Esophagus muscularis mucosa (tissue), 4 donors: ENCODE data around the gene XPA. TPM values are rescaled to one million over a fixed set of nuclear protein-coding genes. Genes with fewer than 3 reads are reported as not detected.

Source experiments
- DNase-seq: peaks from one replicate; pipeline ENCODE4 v3.0.0-alpha.2; 2017; ENCODE audit errors: extremely low spot score
- H3K27ac ChIP-seq, 4 donors: fragments of 200-600 bp; sonication (generic); replicated peaks in 1 of 4; 1 replicate in 3 of 4; 2 replicates in 1 of 4; pipeline ENCODE4 v1.5.1; 2016 to 2019; ENCODE audit warnings: mild to moderate bottlenecking in 1 of 4
- H3K27me3 ChIP-seq, 4 donors: fragments of 200-600 bp; sonication (generic); one replicate each; pipeline versions ENCODE4 v1.5.1 to v1.6.0; 2016 to 2019
- H3K36me3 ChIP-seq, 4 donors: fragments of 200-600 bp; sonication (generic); one replicate each; pipeline ENCODE4 v1.5.1; 2016 to 2019
- H3K4me1 ChIP-seq, 4 donors: fragments of 200-600 bp; sonication (generic); one replicate each; pipeline ENCODE4 v1.5.1; 2016 to 2019
- H3K4me3 ChIP-seq, 4 donors: fragments of 200-600 bp; sonication (generic); 1 replicate in 2 of 4; 2 replicates in 2 of 4; pipeline ENCODE4 v1.5.1; 2016 to 2019; ENCODE audit warnings: mild to moderate bottlenecking in 4 of 4, moderate library complexity in 1 of 4
- H3K9me3 ChIP-seq, 4 donors: fragments of 200-600 bp; sonication (generic); 1 replicate in 3 of 4; 2 replicates in 1 of 4; pipeline ENCODE4 v1.5.1; 2016 to 2019
- EP300 ChIP-seq: sonication (generic); formaldehyde crosslinking; IDR thresholded peaks from one replicate; pipeline ENCODE4 v1.6.1; 2017; ENCODE audit warnings: antibody characterized with exemption
- POLR2A ChIP-seq: fragments of 450-650 bp; IDR thresholded peaks from one replicate; pipeline ENCODE4 v1.6.1; 2017; ENCODE audit warnings: antibody characterized with exemption, moderate library complexity, mild to moderate bottlenecking, low read depth
- POLR2AphosphoS5 ChIP-seq, 2 donors: sonication (generic); formaldehyde crosslinking; IDR thresholded peaks; one replicate each; pipeline ENCODE4 v1.6.1; 2017; ENCODE audit warnings: antibody characterized with exemption in 2 of 2
- WGBS: methylation state at CpG from one replicate; pipeline ENCODE4 v1.1.5; 2018; 5-methylcytosine and 5-hydroxymethylcytosine counted together
- intact Hi-C: fragments of 100-400 bp; cut with DNase I; formaldehyde crosslinking; loops from one replicate; pipeline ENCODE4 v1.15.1; 2023
- total RNA-seq, 4 donors: library from RNA; depleted of rRNA; stranded (reverse); fragments of >200 nt; gene quantifications; one replicate each; pipeline versions ENCODE4 v1.1.0 to v1.2.1, GENCODE V29; 2016
- TF ChIP-seq, protein P1 (sequence below), 3 experiments: fragments of 200-600 bp in 2 of 3; fragments of 450-650 bp in 1 of 3; sonication (generic) in 2 of 3; IDR thresholded peaks; one replicate each; pipeline ENCODE4 v1.5.1; 2017 to 2019; ENCODE audit warnings: antibody characterized with exemption in 3 of 3, mild to moderate bottlenecking in 2 of 3, moderate library complexity in 1 of 3

The XPA gene
- total RNA-seq, 4 donors from 2014 or later, result 21.2 to 27.1 (median 22.9) TPM

DNA sequence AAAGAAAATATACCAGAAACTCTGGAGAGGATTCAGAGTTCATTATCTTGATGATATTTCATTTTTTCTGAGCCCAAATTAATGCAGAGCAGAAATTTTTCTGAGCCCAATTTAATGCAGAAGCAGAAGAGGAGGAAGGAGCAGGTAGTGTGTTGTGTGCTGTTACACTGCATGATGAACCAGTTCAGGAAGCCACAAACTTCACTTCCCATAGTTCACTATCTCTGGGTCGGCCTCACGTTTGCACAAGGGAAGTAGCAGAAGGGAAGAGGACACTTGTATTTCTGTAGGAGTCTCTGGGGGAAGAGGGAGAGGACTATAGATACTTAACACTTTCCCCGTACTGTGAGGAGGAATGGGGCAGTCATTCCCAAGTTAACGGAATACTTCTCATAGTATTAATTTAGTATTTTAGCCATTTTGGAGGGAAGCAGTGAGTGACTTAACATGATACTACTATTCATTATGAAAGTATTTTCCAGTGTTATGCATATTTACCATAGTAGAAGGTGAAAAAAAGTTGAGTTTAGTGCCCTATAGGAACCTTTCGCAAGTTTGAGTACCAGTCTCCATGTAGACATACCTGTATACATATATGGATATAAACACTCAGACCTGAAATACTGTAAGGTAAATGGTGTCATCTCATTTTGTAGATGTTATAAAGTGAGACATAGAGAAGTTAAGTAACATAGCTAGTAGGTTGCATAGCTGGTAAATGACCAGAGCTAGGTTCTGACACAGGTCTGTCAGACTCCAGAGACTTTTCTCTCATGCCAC is 30.0 kb downstream of the XPA start:
- intact Hi-C loops, result no loop called here
- DNase-seq, result no peak
- no peak overlapping the region for H3K27ac ChIP-seq
- H3K27me3 ChIP-seq, result no peaks in the 10 kb centered on the region
- H3K4me1 ChIP-seq, result no peaks in the 10 kb centered on the region
- TF ChIP-seq EP300, result no peak
- no peak for TF ChIP-seq POLR2A
- no peak overlapping the region for H3K4me3 ChIP-seq
- WGBS, result 78% methylated on average over 5 of the region's 5 CpGs
- H3K9me3 ChIP-seq, result no peaks in the 10 kb centered on the region
- H3K36me3 ChIP-seq, result peaks cover 57 to 100% (median 95%) of the 10 kb centered on the region in 4 donors

DNA sequence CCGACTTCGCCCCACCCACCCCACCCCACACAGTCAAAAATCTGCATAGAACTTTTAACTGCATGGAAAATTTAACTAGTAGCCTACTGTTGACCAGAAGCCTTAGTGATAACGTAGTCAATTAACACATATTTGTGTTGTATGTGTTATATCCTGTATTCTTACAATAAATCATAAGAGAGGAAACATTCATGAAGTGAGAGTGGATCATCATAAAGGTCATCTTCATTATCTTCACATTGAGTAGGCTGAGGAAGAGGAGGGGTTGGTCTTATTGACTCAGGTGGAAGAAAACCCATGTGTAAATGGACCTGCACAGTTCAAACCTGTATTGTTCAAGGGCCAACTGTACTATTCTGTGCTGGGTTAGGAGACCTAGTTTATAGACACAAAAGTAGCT is 31.4 kb downstream of the XPA start:
- no peak for TF ChIP-seq EP300
- no peak for TF ChIP-seq POLR2A
- no peak for TF ChIP-seq POLR2AphosphoS5 (IDR thresholded peaks at IDR 0.05)
- TF ChIP-seq, protein P1, sequence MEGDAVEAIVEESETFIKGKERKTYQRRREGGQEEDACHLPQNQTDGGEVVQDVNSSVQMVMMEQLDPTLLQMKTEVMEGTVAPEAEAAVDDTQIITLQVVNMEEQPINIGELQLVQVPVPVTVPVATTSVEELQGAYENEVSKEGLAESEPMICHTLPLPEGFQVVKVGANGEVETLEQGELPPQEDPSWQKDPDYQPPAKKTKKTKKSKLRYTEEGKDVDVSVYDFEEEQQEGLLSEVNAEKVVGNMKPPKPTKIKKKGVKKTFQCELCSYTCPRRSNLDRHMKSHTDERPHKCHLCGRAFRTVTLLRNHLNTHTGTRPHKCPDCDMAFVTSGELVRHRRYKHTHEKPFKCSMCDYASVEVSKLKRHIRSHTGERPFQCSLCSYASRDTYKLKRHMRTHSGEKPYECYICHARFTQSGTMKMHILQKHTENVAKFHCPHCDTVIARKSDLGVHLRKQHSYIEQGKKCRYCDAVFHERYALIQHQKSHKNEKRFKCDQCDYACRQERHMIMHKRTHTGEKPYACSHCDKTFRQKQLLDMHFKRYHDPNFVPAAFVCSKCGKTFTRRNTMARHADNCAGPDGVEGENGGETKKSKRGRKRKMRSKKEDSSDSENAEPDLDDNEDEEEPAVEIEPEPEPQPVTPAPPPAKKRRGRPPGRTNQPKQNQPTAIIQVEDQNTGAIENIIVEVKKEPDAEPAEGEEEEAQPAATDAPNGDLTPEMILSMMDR (IDR thresholded peaks at IDR 0.05), result no peak
- Histone ChIP-seq H3K4me3 (no peak overlapping the region), H3K27me3 (no peaks in the 10 kb centered on the region), H3K27ac (no peak overlapping the region), H3K9me3 (no peaks in the 10 kb centered on the region), H3K4me1 (no peaks in the 10 kb centered on the region), H3K36me3 (peaks cover 54 to 100% (median 90%) of the 10 kb centered on the region in 4 donors)
- intact Hi-C loops, result no loop called here
- 94% methylated on average over 3 of the region's 3 CpGs for WGBS
- no peak for DNase-seq

DNA sequence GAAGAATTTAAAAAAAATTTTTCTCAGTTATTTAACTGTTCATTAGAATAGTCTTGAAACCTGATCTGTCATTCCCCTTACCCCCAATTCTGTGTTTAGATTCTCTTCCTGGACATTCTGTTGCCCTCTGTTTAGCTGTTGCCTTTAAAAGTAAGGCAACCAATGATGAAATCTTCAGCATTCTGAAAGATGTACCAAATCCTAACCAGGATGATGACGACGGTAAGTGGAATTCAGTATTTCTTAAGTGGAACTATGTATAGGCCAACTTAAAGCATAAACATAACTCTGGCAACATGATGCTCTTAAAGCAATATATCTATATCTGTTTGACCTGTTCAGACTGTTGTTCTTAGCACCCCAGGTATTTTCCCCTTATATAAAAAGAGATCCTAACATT is 36.3 kb downstream of the XPA start:
- Histone ChIP-seq H3K4me3 (no peak overlapping the region), H3K27me3 (no peaks in the 10 kb centered on the region), H3K27ac (no peak overlapping the region), H3K9me3 (no peaks in the 10 kb centered on the region), H3K4me1 (no peaks in the 10 kb centered on the region), H3K36me3 (peaks cover 51 to 99% (median 86%) of the 10 kb centered on the region in 4 donors)
- no peak for TF ChIP-seq POLR2AphosphoS5 (IDR thresholded peaks at IDR 0.05)
- no peak for TF ChIP-seq POLR2A
- TF ChIP-seq, protein P1 (IDR thresholded peaks at IDR 0.05), result no peak
- no peak for TF ChIP-seq EP300
- DNase-seq, result no peak
- WGBS, result 100% methylated on average over 2 of the region's 2 CpGs
- intact Hi-C loops, result no loop called here

DNA sequence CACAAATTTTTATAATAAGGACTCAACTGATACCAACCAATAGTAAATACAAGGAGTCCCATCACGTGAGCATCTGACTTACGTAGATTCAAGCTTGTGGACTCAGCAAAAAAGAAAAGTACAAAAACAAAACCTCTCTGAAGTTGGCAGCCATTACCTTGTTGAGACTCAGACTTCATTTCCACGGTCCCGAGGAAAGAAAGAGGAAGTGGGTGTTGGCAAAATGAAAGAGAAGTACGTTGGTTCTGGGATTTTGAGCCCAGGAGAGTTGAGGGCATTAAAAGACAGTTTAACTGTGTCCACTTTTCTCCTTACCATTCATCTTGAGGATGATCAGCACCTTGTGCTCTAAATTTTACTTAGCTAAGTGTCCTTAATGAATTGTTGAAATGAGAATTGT is 36.8 kb downstream of the XPA start:
- no peak for DNase-seq
- Histone ChIP-seq H3K4me3 (no peak overlapping the region), H3K36me3 (peaks cover 51 to 99% (median 85%) of the 10 kb centered on the region in 4 donors), H3K9me3 (no peaks in the 10 kb centered on the region), H3K4me1 (no peaks in the 10 kb centered on the region), H3K27me3 (no peaks in the 10 kb centered on the region), H3K27ac (peak overlapping the region in 2 of 4 donors; percentile 0 to 5)
- WGBS, result 77% methylated on average over 5 of the region's 5 CpGs
- no peak for TF ChIP-seq POLR2A
- TF ChIP-seq POLR2AphosphoS5 (IDR thresholded peaks at IDR 0.05), result no peak
- TF ChIP-seq, protein P1 (IDR thresholded peaks at IDR 0.05), result no peak
- no peak for TF ChIP-seq EP300
- intact Hi-C loops, result no loop called here

DNA sequence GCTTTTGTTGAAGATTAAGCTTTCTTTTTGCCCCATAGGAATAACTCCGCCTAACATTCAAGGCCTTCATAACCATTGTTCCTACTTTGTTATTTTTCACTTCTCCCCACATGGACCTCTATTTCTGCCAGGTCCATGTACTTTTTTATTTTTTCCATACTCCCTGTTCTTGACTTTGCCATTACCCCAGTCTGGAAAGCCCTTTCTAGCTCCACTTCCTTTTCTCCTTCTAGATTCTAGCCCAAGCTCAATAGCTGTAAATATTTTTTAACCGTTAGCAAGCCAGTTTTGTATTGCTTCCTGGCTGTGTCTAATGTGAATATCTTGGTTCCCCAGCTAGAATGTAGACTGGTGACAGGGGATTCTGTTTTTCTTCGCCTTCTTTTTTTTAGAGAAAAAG is 37.4 kb downstream of the XPA start:
- no peaks in the 10 kb centered on the region for H3K4me1 ChIP-seq
- TF ChIP-seq POLR2A (no peak), POLR2AphosphoS5 (IDR thresholded peaks at IDR 0.05) (no peak), EP300 (no peak)
- no peaks in the 10 kb centered on the region for H3K9me3 ChIP-seq
- 64% methylated on average over 3 of the region's 3 CpGs for WGBS
- peaks cover 51 to 99% (median 85%) of the 10 kb centered on the region in 4 donors for H3K36me3 ChIP-seq
- no peaks in the 10 kb centered on the region for H3K27me3 ChIP-seq
- intact Hi-C loops, result no loop called here
- H3K4me3 ChIP-seq, result no peak overlapping the region
- no peak for DNase-seq
- peak overlapping the region in 3 of 4 donors; percentile 0 to 7 (median 5) for H3K27ac ChIP-seq
